COLO829 (cell line): Measurements from ENCODE around the gene TSPAN19.
"Not testable (repeated sequence)": the region's sequence is repeated elsewhere in the genome, so short reads cannot be mapped to it uniquely, and the experiment has no call there.

Source experiments
- DNase-seq: peaks from one replicate; pipeline ENCODE4 v3.0.0; 2012; ENCODE audit warnings: low spot score

TSPAN19 gene

DNA sequence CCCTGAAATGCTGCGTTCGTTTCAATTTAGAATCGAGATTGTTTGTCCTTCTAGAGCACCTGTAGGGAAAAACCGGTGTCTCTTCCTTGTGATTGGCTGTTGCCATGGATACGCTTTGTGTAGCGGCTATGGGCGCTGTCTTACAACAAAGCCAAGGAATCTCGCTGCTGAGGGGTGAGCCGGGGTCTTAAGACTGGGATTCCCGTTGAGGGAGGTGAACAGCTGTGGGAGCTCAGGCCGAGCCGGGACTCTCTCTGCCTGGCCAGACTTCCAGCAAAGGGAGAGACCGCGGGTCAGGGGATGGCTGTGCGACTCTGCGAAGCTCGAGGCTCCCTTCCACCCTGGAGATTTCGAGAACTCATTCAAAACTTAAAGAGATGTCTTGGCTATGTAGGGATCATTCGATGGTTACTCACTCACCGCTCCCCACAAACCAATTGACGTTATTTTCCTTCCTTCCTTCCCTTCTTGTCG lies at the start of gene TSPAN19, which contains the start of gene LRRIQ1:
Gene TSPAN19 (minus strand): TSS at position 44 of the 474 bp plus-strand sequence. CDS start 6,331 bp downstream, outside the sequence.
Gene LRRIQ1 (plus strand): TSS at position 118 of the 474 bp plus-strand sequence. CDS start 1,826 bp downstream, outside the sequence.
- DNase-seq, result peak; percentile 89

DNA sequence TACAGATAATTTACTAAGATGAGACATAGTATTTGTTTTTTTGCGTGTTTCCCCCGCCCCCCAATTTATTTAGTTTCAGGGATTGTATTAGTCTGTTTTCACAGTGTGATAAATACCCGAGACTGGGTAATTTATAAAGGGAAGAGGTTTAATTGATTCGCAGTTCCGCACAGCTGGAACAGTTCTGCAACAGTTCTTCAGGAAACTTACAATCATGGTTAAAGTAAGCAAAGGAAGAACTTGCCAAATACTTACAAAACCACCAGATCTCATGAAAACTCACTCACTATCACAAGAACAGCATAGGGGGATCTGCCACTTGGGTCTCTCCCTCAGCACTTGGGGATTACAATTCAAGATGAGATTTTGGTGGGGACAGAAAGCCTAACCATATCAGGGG lies 49.0 kb upstream of the TSPAN19 start:
- DNase-seq, result no peak

DNA sequence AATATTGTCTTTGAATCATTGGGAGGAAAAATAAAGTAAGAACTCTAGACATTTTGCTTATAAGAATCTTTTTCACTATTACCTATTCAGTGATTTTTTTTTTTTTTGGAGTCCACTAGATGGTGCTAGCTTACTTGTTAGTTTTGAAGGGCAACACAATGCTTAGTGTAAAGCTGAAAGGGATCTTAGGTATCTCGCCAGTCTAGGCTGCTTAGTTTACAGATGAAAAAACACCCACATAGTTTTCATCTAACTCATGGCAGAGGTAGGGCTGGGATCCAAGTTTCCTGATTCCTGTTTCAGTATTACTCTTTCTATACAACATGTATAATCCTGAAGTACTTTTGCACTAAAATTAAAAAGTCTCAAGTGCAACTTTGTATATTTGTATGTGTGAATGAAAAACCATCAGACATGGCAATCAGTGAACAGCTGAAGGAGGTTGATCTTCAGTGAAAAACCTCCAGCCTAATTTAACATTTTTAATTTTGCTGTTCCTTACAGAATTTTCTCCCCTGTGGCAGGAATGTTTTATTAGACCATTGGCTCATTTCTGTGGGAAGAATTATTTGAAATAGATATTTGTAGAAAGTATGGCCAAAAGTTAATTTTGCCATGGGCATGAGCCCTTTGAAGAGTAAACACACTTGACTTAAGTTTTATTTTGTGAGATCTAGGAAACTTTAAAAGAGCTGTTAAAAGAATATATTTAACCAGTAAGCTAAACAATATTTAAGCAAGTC lies 40.8 kb upstream of the TSPAN19 start:
- DNase-seq, result peak; percentile 61

DNA sequence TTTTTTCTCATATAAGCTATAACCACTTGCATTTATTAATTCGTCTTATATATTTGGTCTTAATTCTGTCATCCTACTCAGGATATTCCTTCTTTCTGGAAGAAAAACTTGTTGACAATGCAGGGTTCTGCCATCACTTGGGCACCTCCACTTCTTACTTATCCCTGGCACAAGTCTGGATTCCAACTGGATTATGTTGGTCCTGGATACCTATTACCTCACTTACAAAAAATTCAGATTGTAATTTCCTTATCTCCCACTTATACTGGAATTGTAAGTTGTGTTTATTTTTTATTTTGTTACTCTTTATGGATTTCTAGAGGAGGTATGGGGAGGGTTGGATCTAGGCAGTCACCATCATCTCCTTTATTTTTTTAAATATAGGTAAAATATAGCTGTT lies 36.7 kb upstream of the TSPAN19 start:
- no peak for DNase-seq

DNA sequence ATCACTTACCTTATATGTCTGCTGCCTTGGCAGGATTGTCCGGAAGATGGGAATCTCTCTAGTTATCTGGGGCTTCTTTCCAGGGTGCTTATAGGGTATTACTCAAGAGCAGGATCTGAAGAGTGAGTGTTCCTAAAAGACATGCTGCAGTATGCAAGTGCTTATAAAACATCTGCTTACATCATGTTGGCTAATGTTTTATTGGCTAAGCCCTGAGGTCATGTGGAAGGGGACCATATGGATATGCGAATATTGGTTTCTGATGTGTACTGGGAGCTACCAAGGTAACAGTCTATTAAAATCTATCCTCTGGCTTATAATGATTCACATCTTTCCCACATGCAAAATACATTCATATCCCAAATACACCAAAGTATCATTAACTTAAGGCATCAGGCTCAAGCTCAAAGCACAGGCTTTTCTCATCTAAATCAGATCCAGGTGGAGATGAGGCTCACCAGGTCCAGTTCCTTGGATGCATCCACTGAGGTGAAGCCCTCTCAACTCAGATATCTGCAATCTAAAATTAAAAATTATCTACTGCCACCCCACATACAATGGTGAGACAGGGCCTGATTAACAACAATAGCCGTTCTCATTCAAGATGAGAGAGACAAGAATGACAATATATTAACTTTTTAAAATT lies 29.9 kb upstream of the TSPAN19 start:
- DNase-seq, result no peak

DNA sequence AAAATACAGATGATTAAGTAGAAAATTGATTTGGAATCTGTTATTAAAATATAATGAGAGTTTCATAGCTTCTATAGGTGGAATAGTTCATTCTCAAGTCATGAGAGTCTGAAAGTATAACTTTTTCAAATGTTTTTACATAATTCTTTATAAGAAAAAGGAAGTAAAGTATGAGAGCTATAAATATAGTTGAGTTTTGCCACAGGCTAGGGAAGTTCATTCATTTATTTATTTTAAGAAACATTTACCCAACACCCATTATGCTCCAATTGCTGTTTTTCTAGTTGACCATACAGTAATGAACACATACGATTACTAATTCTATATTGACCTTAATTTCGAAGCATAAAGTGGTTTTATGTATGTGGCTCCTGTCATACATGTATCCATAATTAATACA lies 24.8 kb upstream of the TSPAN19 start:
- DNase-seq, result no peak

DNA sequence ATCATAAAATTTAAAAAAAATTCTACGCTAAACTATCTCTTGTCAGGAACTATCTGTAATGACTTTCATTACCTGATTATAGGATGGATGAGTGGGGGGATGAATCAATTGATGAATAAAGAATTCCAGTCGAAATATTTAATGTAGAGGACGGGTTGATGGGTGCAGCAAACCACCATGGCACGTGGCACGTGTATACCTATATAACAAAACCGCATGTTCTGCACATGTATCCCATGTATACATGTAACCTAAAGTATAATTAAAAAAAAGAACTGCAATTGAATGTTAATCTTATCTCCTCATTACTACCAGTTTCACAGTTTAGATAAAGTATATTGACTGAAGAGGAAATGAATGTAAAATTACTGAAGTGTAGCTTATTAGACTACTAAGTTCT lies 23.5 kb upstream of the TSPAN19 start:
- DNase-seq, result no peak

DNA sequence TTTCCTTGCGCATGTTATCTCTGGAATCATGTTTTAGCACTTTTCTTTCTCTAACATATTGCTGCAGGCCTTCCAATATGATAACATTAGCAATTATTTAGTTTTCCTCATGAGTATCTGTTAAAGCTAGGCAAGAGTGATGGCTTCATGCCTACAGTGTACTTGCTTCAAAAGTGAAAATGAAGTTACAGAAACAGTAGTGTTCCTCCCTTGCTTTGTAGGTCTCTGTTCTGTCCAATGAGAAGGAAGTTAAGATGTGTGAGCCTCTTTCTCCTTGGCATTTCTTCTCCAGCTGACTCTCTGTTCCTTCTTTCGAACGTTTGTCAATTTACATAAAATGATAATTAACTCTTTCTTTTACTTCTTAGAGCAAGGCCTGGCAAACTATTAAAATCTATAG lies 22.3 kb upstream of the TSPAN19 start:
- DNase-seq, result no peak

DNA sequence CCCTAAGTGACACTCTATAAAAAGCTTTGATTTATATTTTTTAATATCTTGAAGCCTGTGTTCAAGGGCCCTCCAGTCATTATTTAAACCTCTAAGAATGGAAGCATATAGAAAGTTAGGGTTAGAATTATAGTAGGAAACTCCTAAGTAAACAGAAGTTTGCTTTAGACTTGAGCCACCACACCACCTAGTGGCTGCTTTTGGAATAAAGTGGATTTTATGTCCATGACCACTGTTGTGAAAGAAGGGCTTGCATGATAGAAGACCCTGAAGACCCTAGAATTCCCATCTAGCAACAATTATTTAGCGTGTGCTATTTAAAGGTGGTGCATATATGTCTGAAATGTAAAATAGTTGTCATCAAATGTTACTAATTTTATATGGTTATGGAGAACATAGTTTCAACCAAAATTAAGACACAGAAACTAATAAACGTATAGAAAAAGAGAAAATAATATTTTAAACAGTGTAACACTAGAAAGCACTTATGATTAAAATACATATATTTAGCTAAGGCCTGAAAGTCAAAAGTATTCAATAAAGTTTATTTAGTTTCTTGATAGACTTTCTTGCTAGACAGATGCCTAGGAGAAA lies 21.4 kb upstream of the TSPAN19 start:
- no peak for DNase-seq

DNA sequence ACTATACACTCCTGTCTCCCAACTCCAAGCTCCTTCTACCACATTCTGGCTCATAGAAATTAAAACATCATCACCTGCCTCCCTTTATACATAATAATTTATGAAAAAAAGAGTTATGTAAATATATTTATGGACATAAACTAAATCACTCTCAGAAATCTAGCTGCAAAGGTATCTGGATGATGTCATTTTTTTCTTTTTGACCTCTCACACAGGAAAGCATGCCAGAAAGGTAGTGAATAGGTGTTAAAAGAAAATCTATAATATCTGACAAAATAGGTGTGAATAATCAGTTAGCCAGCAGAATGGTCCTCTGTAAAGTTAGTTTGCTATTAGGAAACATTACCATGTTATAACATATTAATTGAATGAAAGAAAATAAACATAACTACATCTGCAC lies 7.8 kb upstream of the TSPAN19 start:
- DNase-seq, result no peak

DNA sequence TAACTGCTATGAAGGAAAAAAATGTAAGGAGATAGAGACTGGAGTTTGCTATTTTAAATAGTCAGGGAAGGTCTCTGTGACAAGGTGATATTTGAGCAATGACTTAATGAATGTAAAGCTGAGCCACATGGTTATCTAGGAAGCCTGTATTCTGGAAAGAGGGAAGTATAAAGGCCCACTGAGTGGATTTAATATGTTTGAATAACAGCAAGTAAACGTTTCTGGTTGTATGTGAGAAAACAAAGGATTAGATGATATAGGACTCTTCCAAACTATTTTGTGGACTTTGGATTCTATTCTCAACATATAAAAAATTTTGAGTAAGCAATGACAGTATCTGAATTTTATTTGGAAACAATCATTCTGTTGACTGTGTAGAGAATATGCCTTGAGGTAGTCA lies 5.3 kb upstream of the TSPAN19 start:
- no peak for DNase-seq

DNA sequence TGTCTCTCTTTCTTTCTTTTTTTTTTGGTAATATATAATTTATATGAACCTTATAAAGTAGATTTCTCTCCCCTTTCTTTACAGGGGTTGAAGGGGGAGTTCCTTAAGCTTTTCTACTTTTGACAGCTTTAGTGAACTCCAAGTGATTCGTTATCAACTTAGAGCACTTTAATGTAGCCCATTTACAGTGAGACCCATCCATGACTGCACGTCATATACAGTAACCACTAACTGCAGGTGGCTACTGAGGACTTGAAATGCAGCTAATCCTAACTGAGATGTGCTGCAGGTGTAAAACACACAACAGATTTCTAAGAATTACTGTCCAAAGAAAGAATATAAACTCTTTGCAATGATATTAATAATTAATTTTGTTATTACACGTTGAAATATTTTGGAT lies 656 bp upstream of the TSPAN19 start:
- no peak for DNase-seq

DNA sequence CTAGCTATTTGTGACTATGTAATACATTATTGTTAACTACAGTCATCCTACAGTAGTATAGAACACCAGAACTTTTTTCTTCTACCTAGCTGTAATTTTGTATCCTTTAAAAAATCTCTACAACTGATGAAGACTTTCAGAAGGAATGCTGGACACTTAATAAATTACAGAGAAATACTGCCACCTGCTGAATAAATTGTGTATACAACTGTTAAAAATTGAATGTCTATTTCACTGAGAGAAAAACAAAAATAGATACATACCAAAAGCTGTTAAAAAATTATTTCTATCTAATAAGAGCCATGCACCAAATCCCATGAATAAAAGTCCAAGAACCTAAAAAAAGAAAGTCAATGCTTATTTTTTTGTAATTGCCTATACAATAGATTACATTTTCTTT lies 6.6 kb downstream of the TSPAN19 start:
- DNase-seq, result peak; percentile 48

DNA sequence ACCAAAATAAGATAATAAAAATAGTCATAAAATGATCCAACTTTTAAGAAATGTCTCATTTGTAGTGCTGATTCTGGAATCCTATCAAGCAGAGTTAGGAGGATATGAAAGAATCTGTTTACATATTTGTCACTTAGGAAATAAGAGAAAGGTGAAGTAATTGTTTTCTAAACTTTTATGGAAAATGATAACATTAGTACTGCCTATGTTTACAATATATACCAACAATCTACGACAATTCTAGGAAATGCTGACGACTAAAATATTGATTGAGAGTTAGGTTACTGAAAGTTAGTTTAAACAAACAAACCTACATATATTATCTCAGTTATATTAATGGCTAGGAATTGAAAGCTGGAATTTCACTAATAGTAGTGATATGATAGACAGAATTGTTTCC lies 18.0 kb downstream of the TSPAN19 start:
- DNase-seq, result no peak

DNA sequence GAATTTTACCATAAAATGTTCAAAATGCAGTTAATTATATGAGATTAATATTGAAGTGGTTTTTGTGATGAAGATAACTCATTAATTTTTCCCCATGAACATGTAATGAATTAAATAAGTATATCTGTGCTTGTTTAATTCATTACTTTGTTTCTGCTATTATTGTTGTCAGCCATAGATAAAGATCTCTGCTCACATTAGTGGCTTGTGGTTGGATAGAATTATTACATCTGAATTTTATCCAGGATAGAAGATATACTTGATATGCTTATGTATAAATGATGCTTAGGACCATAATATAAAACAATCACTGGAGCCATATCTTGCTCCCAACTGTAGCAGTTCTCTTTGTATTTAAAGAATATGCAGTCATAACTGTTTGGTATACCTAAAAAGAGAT lies 18.5 kb downstream of the TSPAN19 start:
- DNase-seq, result no peak

DNA sequence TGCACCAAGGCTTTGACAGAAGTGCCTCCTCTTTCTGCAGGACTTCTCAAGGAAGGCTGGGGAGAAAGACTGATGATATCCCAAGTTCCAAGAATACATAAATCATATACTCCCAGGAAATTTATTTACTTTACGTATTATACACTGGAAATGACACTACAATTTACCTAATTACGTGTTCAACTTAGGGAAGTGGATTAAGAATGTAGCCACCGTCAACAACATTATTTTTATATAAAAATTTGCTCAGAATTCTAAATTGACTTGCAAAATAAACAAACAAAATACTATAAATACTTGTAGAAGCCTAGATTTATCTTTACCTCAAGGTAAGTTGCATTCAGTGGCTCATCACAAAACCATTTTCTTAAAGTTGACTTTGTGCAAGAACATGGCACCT lies 18.9 kb downstream of the TSPAN19 start:
- no peak for DNase-seq

DNA sequence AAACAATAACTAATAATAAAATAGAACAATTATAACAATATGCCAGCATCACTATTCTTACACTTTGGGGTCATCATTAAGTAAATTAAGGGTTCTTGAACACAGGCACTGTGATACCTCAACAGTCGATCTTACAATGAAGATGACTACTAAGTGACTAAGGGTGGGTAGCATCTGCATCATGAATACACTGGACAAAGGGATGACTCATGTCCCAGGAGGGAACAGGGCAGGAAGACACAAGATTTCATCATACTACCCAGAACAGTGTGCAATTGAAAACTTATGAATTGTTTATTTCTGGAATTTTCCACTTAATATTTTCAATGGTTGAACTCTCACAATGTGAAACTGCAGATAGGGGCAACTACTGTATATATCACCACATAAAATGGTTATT lies 19.7 kb downstream of the TSPAN19 start:
- DNase-seq, result peak; percentile 79

DNA sequence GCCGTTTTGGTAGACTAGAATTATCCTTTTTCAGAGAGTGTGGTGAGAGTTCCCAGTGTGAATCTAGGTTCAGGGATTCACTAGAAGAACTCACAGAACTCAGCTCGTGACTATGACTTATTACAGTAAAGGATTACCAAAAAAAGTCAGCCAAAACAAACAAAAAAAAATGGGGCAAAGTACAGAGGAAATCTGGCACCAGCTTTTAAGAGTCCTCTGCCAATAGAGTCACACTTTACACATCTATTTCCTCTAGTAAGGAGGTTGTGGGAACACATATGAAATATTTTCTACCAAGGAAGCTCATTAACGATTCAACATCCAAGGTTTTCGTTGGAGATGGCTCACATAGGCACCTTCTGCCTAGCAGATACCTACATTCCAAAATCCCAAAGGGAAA lies 28.2 kb downstream of the TSPAN19 start:
- no peak for DNase-seq

DNA sequence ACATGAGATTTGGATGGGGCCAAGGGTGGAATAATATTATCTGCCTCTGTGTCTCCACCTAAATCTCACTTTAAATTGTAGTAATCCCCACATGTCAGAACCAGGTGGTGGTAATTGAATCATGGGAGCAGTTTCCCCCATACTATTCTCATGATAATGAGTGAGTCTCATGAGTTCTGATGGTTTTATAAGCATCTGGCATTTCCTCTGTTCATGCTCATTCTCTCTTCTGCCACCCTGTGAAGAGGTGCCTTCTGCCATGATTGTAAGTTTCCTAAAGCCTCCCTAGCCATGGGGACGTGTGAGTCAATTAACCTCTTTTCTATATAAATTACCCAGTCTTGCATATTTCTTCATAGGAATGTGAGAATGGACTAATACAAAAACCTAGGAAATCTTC lies 29.9 kb downstream of the TSPAN19 start:
- DNase-seq, result no peak

DNA sequence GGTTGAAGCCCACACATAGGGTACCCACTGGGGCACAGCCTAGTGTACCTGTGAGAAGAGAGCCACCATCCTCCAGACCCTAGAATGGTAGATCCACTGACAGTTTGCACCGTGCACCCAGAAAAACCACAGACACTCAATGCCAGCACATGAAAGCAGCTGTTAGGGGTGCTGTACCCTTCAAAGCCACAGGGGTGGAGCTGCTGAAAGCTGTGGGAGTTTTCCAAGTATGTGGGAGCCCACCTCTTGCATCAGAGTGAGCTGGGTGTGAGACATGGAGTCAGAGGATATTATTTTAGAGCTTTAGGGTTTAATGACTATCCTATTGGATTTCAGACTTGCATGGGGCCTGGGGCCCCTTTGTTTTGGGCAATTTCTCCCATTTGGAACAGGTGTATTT lies 30.5 kb downstream of the TSPAN19 start:
- DNase-seq, result no peak

DNA sequence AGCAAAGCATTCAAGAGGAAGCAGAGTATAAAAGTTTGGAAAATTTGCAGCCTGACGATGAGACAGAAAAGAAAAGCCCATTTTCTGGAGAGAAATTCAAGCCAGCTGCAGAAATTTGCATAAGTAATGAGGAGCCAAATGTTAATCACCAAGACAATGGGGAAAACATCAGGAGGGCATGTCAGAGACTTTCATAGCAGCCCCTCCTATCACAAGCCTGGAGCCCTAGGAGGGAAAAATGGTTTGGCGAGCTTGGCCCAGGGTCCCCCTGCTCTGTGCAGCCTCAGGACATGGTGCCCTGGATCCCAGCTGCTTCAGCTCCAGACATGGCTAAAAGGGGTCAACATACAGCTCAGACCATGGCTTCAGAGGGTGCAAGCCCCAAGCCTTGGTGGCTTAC lies 31.0 kb downstream of the TSPAN19 start:
- DNase-seq, result not testable (repeated sequence)

DNA sequence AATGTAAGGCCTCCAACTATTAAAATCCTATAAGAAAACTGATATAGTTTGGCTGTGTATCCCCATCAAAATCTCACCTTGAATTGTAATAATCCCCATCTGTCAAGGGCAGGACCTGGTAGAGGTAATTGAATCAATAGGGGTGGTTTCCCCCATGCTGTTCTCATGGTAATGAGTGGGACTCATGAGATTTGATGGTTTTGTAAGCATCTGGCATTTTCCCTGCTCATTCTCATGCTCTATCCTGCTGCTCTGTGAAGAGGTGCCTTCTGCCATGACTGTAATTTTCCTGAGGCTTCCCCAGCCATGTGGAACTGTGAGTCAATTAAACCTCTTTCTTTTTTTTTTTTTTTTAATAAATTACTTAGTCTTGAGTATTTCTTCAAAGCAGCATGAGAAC lies 31.9 kb downstream of the TSPAN19 start:
- no peak for DNase-seq

DNA sequence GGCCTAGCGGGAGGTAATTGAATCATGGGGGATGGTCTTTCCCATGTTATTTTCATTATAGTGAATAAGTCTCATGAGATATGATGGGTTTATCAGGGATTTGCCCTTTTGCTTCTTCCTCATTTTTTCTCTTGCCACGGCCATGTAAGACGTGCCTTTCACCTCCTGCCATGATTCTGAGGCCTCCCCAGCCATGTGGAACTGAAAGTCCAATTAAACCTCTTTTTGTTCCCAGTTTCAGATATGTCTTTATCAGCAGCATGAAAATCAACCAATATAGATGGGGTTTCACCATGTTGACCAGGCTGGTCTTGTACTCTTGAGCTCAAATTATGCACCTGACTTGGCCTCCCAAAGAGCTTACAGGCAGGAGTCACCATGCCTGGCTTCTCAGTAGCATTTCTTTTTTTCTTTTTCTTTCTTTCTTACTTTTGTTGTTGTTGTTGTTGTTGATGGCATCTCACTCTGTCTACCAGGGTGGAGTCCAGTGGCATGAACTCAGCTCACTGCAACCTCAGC lies 33.2 kb downstream of the TSPAN19 start:
- no peak for DNase-seq
